PC-9 (cell line): ENCODE data around the gene ZNF350. TPM values are rescaled to one million over a fixed set of nuclear protein-coding genes. Genes with fewer than 3 reads are reported as not detected.

ENCODE experiments used
- Bru-seq: library from RNA; stranded (reverse); fragments of 400-500 nt; gene quantifications from one replicate; lab custom pipeline; 2021; lab: Mats Ljungman, UMichigan
- BruChase-seq, 2 experiments: library from RNA; stranded (reverse); fragments of 400-500 nt; gene quantifications; one replicate each; lab custom pipeline; 2021; lab: Mats Ljungman, UMichigan
- BruUV-seq: library from RNA; stranded (reverse); fragments of 400-500 nt; replicated peaks from 2 replicates; lab custom pipeline; 2021; lab: Mats Ljungman, UMichigan
- CTCF ChIA-PET: fragments of 300-600 bp; sonication (Branson Sonifier 250); formaldehyde crosslinking; loops from one replicate; lab custom pipeline; 2022; ENCODE audit warnings: antibody characterized with exemption; lab: Charles Lee
- POLR2A ChIA-PET: fragments of 300-600 bp; sonication (Branson Sonifier 250); formaldehyde crosslinking; loops from one replicate; lab custom pipeline; 2022; ENCODE audit warnings: antibody characterized with exemption; ENCODE audit not compliant: unreplicated experiment; lab: Charles Lee
- DNase-seq, 2 experiments: peaks; one replicate each; pipeline versions ENCODE4 v3.0.0 to v3.0.0-alpha.2; 2015 to 2022; ENCODE audit warnings: mixed read lengths in 1 of 2
- H2AFZ ChIP-seq: fragments of 200-600 bp; sonication (generic); 2 replicates; pipeline ENCODE4 v1.8.1; 2017; ENCODE audit warnings: antibody characterized with exemption
- H3F3A ChIP-seq: fragments of 200-600 bp; sonication (generic); 2 replicates; pipeline ENCODE4 v1.8.1; 2017; ENCODE audit warnings: antibody characterized with exemption, mild to moderate bottlenecking, low read depth; ENCODE audit not compliant: insufficient read depth
- H3K27ac ChIP-seq: fragments of 200-600 bp; sonication (generic); 2 replicates; pipeline ENCODE4 v1.6.1; 2016; ENCODE audit warnings: mixed run types
- H3K27me3 ChIP-seq: fragments of 200-600 bp; sonication (generic); 2 replicates; pipeline ENCODE4 v1.6.1; 2016; ENCODE audit warnings: low read depth, mixed run types; ENCODE audit not compliant: insufficient read depth
- H3K36me3 ChIP-seq: fragments of 200-600 bp; sonication (generic); 2 replicates; pipeline ENCODE4 v1.6.1; 2016; ENCODE audit warnings: low read depth, mixed run types
- H3K4me1 ChIP-seq: fragments of 200-600 bp; sonication (generic); replicated peaks from 2 replicates; pipeline ENCODE4 v1.6.1; 2016; ENCODE audit warnings: mixed run types; ENCODE audit not compliant: insufficient read depth
- H3K4me2 ChIP-seq: fragments of 200-600 bp; sonication (generic); 2 replicates; pipeline ENCODE4 v1.6.1; 2017; ENCODE audit warnings: mixed run types
- H3K4me3 ChIP-seq: fragments of 200-600 bp; sonication (generic); 2 replicates; pipeline ENCODE4 v1.6.1; 2016; ENCODE audit warnings: mixed run types
- H3K79me2 ChIP-seq: fragments of 200-600 bp; sonication (generic); 2 replicates; pipeline ENCODE4 v1.6.1; 2017; ENCODE audit warnings: low read depth, mixed run types
- H3K9me2 ChIP-seq: fragments of 200-600 bp; sonication (generic); 2 replicates; pipeline ENCODE4 v1.8.1; 2017; ENCODE audit warnings: mild to moderate bottlenecking; ENCODE audit not compliant: insufficient read depth
- H3K9me3 ChIP-seq: fragments of 200-600 bp; sonication (generic); 2 replicates; pipeline ENCODE4 v1.8.1; 2016; ENCODE audit warnings: low read depth; ENCODE audit not compliant: insufficient read depth
- H4K20me1 ChIP-seq: fragments of 200-600 bp; sonication (generic); 2 replicates; pipeline ENCODE4 v1.8.1; 2017; ENCODE audit not compliant: insufficient read depth
- EZH2 ChIP-seq: fragments of 200-600 bp; sonication (generic); IDR thresholded peaks from 2 replicates; pipeline ENCODE4 v1.8.0; 2017; ENCODE audit warnings: antibody characterized with exemption, low read depth
- intact Hi-C: fragments of 100-400 bp; cut with micrococcal nuclease; formaldehyde crosslinking; loops from one replicate; pipeline ENCODE4 v1.10.0; 2022; ENCODE audit not compliant: unreplicated experiment
- long read RNA-seq: library from polyadenylated mRNA; stranded (forward); transcript quantifications from one replicate; pipeline ENCODE4 v2.0.0, GENCODE V29; 2022
- total RNA-seq: library from RNA; stranded (reverse); gene quantifications from 2 replicates; pipeline ENCODE4 v1.2.3, GENCODE V29; 2021
- TF ChIP-seq, protein P1 (sequence below): fragments of 200-600 bp; sonication (generic); conservative IDR thresholded peaks from 2 replicates; pipeline ENCODE4 v1.6.1; 2017; ENCODE audit warnings: mixed run types, antibody characterized with exemption, mild to moderate bottlenecking, moderate library complexity

Gene ZNF350
- total RNA-seq = 12.0 and 12.4 TPM in 2 replicates
- Bru-seq, nascent RNA = percentile 85 among the genes with signal in this experiment
- percentile 74 among the genes with signal in this experiment for BruChase-seq, experiment 1, labeled RNA remaining after a 2-hour chase
- BruChase-seq, experiment 2, labeled RNA remaining after a 6-hour chase = percentile 74 among the genes with signal in this experiment
- long read RNA-seq, transcript ZNF350-201 (5 exons, 2,338 nt) = major isoform, 16 of 23 reads
- long read RNA-seq, partial matches to known transcripts = 0 of 23 reads
- long read RNA-seq, other reads (novel, unspliced or antisense) = 7 of 23 reads

DNA sequence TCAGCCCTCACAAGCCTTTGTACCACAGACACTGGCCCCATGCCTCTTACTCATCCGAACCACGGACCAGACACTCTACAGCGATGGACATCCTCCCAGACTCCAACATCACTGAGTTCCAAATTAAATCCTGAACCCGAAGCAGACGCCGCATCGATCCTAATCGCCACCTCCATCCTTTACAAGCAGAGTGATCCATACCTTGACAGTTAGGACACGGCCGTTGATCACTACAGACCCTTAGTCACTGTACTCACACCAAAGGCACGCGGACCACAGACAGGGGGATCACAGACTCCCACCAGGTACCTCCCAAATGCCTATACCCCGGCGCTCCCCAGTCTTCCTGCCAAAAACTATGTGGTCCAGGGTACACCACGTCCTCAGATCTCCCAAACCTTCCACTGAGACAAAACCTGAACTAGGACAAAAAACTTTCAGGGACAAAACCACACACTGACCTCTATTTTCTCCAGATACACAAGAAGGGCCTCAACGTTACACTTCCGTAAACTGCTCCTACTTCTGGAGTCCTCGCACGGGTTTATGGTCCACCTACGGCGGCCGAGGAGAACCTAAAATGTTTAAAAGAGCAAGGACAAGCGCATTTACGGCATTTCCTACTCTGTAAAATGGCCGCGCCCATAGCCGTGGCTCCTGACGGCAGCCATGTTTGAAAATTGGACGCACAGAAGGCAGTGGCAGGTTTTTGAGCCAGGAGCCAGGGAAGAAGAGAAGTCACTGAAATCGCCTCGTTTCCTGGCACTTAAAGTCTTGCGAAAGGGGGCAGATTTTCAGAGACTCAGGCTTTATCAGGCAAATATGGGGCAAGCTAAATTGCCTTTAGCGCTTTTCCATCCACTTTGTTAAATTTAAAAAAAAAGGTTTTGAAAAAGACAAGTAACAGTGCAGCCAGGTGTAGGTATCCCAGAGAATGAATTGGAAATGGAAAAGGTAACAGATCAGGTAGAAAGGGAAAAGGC is at the start of gene ZNF350:
Gene ZNF350 (minus strand): TSS at position 532 of the 983 bp plus-strand sequence. CDS start 12,480 bp downstream, outside the sequence.
- intact Hi-C loops = loop anchor here (1.0 to 10.0 kb wide), 4 partner anchors 42 to 748 kb away; partner anchors contain the start of genes ZNF611, ZNF613, ZNF614 and ZNF649
- H2AFZ ChIP-seq = peak within 1 kb of the TSS; percentile 92
- H3K27ac ChIP-seq = peak within 1 kb of the TSS; percentile 22
- H3K9me3 ChIP-seq = peaks cover 75% of the 10 kb centered on the region
- 0 out of 2 replicates have a peak, but pooled peaks cover 8% of the 10 kb centered on the region for H3F3A ChIP-seq
- DNase-seq = peak; percentile 88 to 91
- ChIA-PET POLR2A (interaction anchor here (0.6 kb wide), 1 partner anchor 203 kb away, joined by 3 read pairs; no protein-coding TSS in a partner anchor), CTCF (no interaction called here)
- TF ChIP-seq, protein P1, sequence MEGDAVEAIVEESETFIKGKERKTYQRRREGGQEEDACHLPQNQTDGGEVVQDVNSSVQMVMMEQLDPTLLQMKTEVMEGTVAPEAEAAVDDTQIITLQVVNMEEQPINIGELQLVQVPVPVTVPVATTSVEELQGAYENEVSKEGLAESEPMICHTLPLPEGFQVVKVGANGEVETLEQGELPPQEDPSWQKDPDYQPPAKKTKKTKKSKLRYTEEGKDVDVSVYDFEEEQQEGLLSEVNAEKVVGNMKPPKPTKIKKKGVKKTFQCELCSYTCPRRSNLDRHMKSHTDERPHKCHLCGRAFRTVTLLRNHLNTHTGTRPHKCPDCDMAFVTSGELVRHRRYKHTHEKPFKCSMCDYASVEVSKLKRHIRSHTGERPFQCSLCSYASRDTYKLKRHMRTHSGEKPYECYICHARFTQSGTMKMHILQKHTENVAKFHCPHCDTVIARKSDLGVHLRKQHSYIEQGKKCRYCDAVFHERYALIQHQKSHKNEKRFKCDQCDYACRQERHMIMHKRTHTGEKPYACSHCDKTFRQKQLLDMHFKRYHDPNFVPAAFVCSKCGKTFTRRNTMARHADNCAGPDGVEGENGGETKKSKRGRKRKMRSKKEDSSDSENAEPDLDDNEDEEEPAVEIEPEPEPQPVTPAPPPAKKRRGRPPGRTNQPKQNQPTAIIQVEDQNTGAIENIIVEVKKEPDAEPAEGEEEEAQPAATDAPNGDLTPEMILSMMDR = no peak
- TF ChIP-seq EZH2 = no peak
- H3K36me3 ChIP-seq = peaks cover 29% of the 10 kb centered on the region
- TSS peak; percentile 66 for BruUV-seq
- H4K20me1 ChIP-seq = no peaks in the 10 kb centered on the region
- H3K9me2 ChIP-seq = no peaks in the 10 kb centered on the region
- H3K27me3 ChIP-seq = no peaks in the 10 kb centered on the region
- peaks cover 50% of the 10 kb centered on the region for H3K79me2 ChIP-seq
- H3K4me1 ChIP-seq = peaks cover 9% of the 10 kb centered on the region; the same call in 1 of the 2 replicates
- peak within 1 kb of the TSS; percentile 88 for H3K4me2 ChIP-seq
- peak within 1 kb of the TSS; percentile 70 for H3K4me3 ChIP-seq

GRCh38 chr19:52034051-52034728 is 47.5 kb upstream of the ZNF350 start:
- intact Hi-C loops = no loop called here
- H3K27me3 ChIP-seq = no peaks in the 10 kb centered on the region
- no peak for DNase-seq

More at GRCh38 chr19:52034051-52034728, 47.5 kb upstream of the ZNF350 start:
- Histone ChIP-seq H4K20me1 (no peaks in the 10 kb centered on the region), H3K27ac (no peak overlapping the region), H3K79me2 (no peaks in the 10 kb centered on the region), H3F3A (peaks cover 17% of the 10 kb centered on the region), H3K4me2 (no peak overlapping the region), H3K9me3 (peaks cover 94% of the 10 kb centered on the region), H3K4me3 (peak overlapping the region; percentile 18), H3K4me1 (peaks cover 4% of the 10 kb centered on the region; the same call in 1 of the 2 replicates), H3K36me3 (peaks cover 65% of the 10 kb centered on the region), H3K9me2 (no peaks in the 10 kb centered on the region), H2AFZ (no peak overlapping the region)
- no TSS peak for BruUV-seq
- TF ChIP-seq EZH2 = no peak
- TF ChIP-seq, protein P1 = no peak
- ChIA-PET CTCF (no interaction called here), POLR2A (no interaction called here)
